ENCODE measurements around the gene ARHGEF5.
"Not testable (repeated sequence)": the region's sequence is repeated elsewhere in the genome, so short reads cannot be mapped to it uniquely, and the experiment has no call there.

GRCh38 chr7:144311218-144311617 lies 44.0 kb upstream of the ARHGEF5 start:
- TF ChIP-seq ATF3 (CRISPR knock-in tag; conservative IDR thresholded peaks at IDR 0.05); TCF7 (CRISPR knock-in tag; IDR thresholded peaks at IDR 0.05; ENCODE audit: low read depth): not testable (repeated sequence)

Measured in WTC11 (cell line).